AG04450 (cell line): ENCODE data around the gene PPP2R1B. TPM values are rescaled to one million over a fixed set of nuclear protein-coding genes. Genes with fewer than 3 reads are reported as not detected.

ENCODE experiments used
- CTCF ChIA-PET: fragments of 300-600, 350-600 bp; formaldehyde crosslinking; extraction: SDS; loops from one replicate; lab custom pipeline; 2022; ENCODE audit warnings: antibody characterized with exemption, inconsistent platforms; lab: Charles Lee
- POLR2A ChIA-PET: fragments of 350-600 bp; formaldehyde crosslinking; extraction: SDS; loops from one replicate; lab custom pipeline; 2021; ENCODE audit warnings: antibody characterized with exemption, inconsistent platforms; lab: Yijun Ruan, JAX
- DNase-seq: peaks from one replicate; pipeline ENCODE4 v3.0.0-alpha.2; 2011; ENCODE audit warnings: low read depth, low spot score
- H3K27ac ChIP-seq: one replicate; pipeline ENCODE4 v1.5.1; 2012; ENCODE audit warnings: low read depth, low read length, control low read depth
- H3K27me3 ChIP-seq: one replicate; pipeline ENCODE4 v1.6.0; 2012; ENCODE audit warnings: low read length; ENCODE audit not compliant: control insufficient read depth, insufficient read depth
- H3K4me3 ChIP-seq: 2 replicates; pipeline ENCODE4 v1.5.1; 2011; ENCODE audit warnings: mild to moderate bottlenecking, low read depth, low read length, control low read depth
- H3K9me3 ChIP-seq: 2 replicates; pipeline ENCODE4 v1.5.1; 2012; ENCODE audit warnings: low read length; ENCODE audit not compliant: control insufficient read depth, insufficient read depth
- CTCF ChIP-seq: IDR thresholded peaks from 2 replicates; pipeline ENCODE4 v1.5.1; 2011; ENCODE audit warnings: low read depth, low read length, control low read depth, inconsistent platforms
- polyA plus RNA-seq: library from polyadenylated mRNA; depleted of rRNA; stranded (reverse); fragments of >200 nt; gene quantifications from 2 replicates; pipeline ENCODE4 v1.2.3, GENCODE V29; 2011

The PPP2R1B gene
- polyA plus RNA-seq, 1 experiment, result 44.9 TPM

GRCh38 chr11:111748035-111748804 lies 18.0 kb downstream of the PPP2R1B start:
- no peak for TF ChIP-seq CTCF
- H3K4me3 ChIP-seq, result no peak overlapping the region
- DNase-seq, result no peak
- no peaks in the 10 kb centered on the region for H3K9me3 ChIP-seq
- no peak overlapping the region for H3K27ac ChIP-seq
- POLR2A ChIA-PET, result no interaction called here
- no peaks in the 10 kb centered on the region for H3K27me3 ChIP-seq
- CTCF ChIA-PET, result interaction anchor here (0.7 kb wide), 1 partner anchor 161 kb away, joined by 3 read pairs; no protein-coding TSS in a partner anchor

- DNase-seq, result no peak
- ChIA-PET CTCF (interaction anchor here (1.1 kb wide), 1 partner anchor 142 kb away, joined by 4 read pairs; no protein-coding TSS in a partner anchor), POLR2A (interaction anchor here (1.0 to 2.1 kb wide), 2 partner anchors 10 to 11 kb away, joined by 4 to 6 read pairs; no protein-coding TSS in a partner anchor)
- Histone ChIP-seq H3K4me3 (no peak overlapping the region), H3K9me3 (no peaks in the 10 kb centered on the region), H3K27me3 (no peaks in the 10 kb centered on the region), H3K27ac (peak overlapping the region; percentile 68)
- no peak for TF ChIP-seq CTCF
Observed at GRCh38 chr11:111745719-111746504, 20.3 kb downstream of the PPP2R1B start.

- TF ChIP-seq CTCF, result no peak
- Histone ChIP-seq H3K9me3 (no peaks in the 10 kb centered on the region), H3K4me3 (no peak overlapping the region), H3K27ac (no peak overlapping the region), H3K27me3 (no peaks in the 10 kb centered on the region)
- POLR2A ChIA-PET, result interaction anchor here (0.7 kb wide), 1 partner anchor 9 kb away, joined by 3 read pairs; no protein-coding TSS in a partner anchor
- CTCF ChIA-PET, result interaction anchor here (1.0 kb wide), 1 partner anchor 139 kb away, joined by 5 read pairs; no protein-coding TSS in a partner anchor
- DNase-seq, result no peak
Observed at GRCh38 chr11:111743700-111744099, 22.5 kb downstream of the PPP2R1B start.

GRCh38 chr11:111741751-111742150 lies 24.4 kb downstream of the PPP2R1B start:
- ChIA-PET POLR2A (no interaction called here), CTCF (interaction anchor here (1.6 kb wide), 1 partner anchor 35 kb away, joined by 4 read pairs; no protein-coding TSS in a partner anchor)
- no peak for DNase-seq
- H3K4me3 ChIP-seq, result no peak overlapping the region
- no peaks in the 10 kb centered on the region for H3K9me3 ChIP-seq
- TF ChIP-seq CTCF, result no peak
- H3K27ac ChIP-seq, result no peak overlapping the region
- H3K27me3 ChIP-seq, result no peaks in the 10 kb centered on the region
